Stimulated activated CD8-positive, alpha-beta memory T cell treated with anti-CD3 and anti-CD28 coated beads, Interleukin-7, amount 100 ng/mL, for 24 hours (primary cell): ENCODE results near the gene U2SURP.
A peak's percentile ranks its signal among the peaks of the same experiment; 100 is the strongest.
"Not testable (repeated sequence)": the region's sequence is repeated elsewhere in the genome, so short reads cannot be mapped to it uniquely, and the experiment has no call there.

Experiments
- DNase-seq: peaks from one replicate; pipeline ENCODE4 v3.0.0-alpha.2; 2020; ENCODE audit warnings: low read depth

U2SURP gene

DNA sequence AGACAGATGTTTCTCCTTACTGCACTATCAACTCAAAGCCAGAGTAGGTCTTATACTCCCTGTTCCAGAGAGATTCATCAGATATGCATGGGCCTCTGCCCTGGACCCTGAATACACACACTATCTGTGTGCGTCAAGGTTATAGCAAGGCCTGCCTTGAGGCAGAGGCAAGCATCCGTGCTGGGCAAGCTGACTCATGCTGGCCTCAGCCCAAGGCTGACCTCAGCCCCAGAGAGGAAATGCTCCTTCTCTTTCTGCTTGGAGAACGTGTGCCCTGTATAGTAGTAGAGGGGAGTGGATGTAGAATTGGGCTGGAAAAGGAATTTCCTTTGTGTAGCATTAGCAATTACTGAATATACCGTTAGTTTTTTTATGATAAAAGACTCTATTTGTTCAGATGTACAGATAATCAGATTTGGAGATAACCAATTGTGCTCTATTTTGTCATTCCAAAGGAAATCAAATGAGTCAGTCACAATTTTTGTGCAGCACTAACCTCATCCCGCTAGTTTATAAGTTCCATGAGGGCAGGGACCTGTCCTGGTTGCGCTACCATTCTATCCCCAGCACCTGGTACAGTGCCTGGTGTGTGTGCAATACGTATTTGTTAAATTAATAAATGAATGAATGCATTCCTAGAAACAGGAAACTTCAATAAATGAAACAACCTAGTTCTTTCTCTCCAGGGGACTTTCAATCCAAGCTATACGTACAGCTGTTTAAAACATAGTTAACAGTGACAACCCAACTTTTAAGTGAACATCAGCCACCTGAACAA is 24.6 kb upstream of the U2SURP start:
- no peak for DNase-seq

DNA sequence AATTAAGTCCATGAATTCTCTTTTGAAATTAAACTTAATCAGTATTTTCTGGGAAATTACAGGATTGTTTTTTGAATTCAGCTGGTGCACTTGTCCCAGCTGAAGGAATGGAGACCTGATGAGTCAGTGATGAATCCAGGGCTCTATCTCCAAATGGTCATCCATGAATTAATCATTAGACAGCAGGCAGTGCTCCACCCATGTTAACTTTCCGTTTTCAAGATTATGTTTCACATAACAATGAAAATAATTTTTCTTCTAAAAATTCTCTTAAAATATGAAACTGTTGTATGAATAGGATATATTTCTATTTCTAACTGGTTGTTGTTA is 24.0 kb upstream of the U2SURP start:
- no peak for DNase-seq

DNA sequence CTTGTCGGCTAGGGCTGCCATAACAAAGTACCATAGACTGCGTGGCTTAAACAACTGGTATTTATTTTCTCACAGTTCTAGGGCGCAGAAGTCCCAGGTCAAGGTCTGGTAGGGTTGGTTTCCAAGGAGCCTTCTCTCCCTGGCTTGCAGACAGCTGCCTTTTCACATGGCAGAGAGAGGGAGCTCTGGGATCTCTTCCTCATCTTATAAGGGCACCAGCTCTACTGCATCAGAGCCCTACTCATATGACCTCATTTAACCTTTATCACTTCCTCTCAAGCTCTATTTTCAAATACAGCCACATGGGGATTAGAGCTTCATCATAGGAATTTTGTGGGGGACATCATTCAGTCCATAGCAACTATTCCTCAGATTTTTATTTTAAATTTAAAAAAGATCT is 20.3 kb upstream of the U2SURP start:
- DNase-seq, result no peak

DNA sequence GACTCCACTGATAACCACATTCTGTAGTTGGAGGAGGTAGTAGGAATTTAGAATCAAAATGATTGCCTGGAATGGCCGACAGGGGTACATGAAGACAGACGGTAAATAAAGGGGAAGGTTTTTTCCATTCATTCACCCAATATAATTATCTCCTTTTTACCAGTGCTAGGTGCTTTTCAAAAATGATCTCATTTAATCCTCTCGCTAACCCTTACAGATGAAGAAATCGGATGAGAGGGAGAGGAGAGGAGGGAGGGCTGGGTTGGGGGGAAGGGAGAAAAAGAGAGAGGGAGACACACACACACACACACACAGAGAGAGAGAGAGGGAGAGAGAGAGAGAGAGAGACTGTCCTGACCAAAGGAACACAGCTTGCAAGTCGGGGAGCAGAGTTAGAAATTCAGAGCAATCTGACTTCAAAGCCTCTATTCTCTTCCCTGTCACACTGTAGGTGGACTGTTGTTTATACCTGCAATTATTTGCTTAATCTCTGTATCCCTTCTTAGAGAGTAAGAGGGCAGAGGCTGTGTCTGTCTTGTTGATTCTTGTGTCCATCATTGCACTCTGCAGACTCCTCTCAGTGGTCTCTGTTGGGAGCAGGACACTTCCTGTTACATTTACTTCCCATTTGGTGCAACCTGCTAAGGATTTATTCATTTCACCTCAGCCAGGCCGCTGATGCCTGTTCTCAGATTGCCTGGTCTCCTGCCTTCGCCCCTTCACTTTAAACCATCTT is 19.2 kb upstream of the U2SURP start:
- DNase-seq, result no peak

DNA sequence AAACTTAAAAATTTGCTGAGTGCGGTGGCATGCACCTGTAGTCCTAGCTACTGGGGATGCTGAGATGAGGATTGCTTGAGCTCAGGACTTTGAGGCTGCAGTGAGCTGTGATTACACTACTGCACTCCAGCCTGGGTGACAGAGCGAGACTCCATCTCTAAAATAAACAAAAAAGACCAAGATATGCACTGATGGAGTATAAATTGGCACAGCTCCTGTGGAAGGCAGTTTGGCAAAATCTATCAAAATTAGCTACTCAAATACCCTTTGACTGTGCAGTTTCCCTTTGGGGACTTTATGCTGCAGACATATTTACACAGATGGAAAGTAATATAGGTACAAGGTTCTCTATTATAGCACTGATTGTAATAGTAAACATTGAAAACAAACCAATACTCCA is 18.1 kb upstream of the U2SURP start:
- no peak for DNase-seq

DNA sequence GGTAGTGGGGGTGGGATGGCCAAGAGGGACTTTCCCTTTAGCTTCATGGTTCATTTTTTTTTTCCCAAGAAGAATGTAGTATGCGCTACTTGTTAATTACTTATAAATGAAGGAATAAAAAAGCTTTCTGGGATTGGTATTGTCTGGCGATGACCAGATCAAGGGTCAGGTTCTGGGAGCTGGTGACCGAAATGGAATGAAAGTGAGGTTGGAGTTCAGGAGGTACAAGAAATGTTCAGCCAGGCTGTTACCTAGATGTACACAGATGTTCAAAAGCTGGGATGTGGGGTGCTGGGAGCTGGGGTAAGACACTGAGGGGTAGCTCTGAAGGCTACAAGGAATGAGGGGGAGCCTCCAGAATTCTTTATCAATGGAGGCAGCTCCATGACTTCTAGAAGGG is 17.1 kb upstream of the U2SURP start:
- no peak for DNase-seq

DNA sequence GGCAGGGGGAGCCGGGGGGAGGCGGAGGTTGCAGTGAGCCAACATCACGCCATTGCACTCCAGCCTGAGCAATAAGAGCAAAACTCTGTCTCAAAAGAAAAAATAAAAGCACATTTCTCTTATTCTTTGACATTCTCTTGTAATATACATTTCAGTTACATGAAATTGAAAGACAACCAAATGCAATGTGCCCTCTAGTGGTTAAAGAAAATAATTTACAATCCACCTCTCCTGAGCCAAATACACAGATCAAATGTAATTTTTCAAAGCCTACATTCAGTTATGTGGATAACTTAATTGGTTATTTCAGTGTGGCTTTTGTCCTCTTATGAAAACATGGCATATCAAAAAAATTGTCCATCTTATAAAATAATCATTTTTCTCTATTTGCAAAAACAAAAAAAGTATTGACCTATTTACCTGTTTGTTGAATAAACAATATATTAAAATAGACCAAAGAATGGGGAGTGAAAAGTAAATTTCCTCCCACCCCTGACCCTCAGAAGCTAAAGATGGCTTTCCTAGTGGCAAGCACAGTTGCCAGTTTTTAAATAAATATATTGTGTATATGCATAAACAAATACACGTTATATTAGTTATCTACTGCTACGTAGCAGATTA is 14.2 kb upstream of the U2SURP start:
- DNase-seq, result no peak

DNA sequence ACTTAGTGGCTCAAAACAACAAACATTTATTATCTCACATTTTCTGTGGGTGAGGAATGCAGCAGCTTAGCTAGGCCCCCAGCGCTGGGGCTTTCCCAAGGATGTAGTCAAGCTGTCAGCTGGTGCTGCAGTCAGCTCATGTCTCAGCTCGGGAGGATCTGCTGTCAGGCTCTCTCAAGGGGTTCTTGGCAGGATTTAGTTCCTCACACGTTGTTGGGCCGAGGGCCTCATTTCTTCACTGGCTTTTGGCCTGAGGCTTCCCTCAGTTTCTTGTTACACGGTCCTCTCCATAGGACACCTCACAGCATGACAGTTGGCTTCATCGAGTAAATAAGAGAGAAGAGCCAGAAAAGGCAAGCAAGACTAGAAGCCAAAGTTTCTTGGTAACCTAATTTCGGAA is 13.7 kb upstream of the U2SURP start:
- no peak for DNase-seq

DNA sequence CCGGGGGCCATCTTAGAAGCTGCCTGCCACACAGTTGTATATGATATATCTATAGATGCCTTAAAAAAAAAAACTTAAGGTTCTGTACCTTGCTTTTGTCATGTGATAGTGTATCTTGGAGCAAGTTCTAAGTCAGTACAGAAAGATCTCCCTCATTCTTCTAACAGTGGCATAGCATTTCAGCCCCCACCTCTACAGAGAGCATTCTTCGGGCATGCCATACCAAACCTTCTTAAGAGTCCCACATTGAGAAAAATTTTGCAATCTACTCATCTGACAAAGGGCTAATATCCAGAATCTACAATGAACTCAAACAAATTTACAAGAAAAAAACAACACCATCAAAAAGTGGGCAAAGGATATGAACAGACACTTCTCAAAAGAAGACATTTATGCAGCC is 13.1 kb upstream of the U2SURP start:
- not testable (repeated sequence) for DNase-seq

DNA sequence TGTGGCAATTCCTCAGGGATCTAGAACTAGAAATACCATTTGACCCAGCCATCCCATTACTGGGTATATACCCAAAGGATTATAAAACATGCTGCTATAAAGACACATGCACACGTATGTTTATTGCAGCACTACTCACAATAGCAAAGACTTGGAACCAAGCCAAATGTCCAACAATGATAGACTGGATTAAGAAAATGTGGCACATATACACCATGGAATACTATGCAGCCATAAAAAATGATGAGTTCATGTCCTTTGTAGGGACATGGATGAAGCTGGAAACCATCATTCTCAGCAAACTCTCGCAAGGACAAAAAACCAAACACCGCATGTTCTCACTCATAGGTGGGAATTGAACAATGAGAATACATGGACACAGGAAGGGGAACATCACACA is 12.5 kb upstream of the U2SURP start:
- not testable (repeated sequence) for DNase-seq

DNA sequence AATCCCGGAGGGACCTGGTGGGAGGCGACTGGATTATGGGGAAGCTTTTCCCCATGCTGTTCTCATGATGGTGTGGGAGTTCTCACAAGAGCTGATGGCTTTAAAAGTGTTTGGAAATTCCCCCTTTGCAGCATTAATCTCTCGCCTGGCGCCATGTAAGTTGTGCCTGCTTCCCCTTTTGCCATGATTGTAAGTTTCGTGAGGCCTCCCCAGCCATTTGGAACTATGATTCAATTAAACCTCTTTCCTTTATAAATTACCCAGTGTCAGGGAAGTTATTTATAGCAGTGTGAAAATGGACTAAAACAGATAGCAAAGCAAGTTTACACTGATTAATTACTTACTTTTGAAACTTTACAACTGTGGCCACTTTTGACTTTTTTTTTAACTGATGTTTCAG is 10.6 kb upstream of the U2SURP start:
- DNase-seq, result no peak

DNA sequence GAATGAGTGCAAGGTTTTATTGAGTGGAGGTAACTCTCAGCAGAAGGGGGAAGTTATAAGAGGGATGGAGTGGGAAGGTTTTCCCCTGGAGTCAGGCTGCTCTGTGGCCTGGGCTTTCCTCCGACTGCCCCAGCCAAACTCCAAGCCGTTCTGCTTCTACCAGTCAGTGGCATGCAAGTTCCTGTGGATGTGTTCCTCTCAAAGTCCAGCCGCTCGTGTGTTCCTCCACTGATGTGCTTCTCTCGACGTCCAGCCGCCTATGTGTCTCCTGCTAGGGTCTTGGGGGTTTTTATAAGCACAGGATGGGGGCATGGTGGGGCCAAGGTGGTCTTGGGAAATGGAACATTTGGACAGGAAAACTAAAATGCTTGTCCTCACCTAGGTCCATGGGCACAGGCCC is 9.0 kb upstream of the U2SURP start:
- DNase-seq, result no peak

DNA sequence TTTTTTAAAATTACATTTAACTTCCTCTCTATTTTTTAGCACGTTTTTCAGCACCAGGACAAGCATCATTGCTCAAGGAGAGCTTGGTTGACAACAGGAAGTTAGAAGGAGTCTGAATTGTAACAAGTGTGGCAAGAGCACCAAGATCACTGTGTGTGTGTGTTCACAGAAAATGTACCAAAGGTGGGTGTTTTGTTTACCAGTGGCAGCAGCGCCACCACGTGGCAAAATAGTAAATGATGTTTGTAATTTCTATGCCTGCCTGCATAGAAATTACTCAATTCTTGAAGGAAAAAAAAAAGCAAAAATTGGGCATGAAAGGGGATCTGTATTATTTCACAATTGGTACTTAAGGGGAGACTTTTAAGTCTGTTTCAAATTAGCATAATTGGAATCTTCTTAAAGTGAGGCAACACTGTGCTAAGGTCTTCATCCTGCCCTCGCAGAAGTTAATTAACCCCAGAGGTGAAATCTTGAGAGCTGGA is 7.4 kb upstream of the U2SURP start:
- DNase-seq, result peak; percentile 20

DNA sequence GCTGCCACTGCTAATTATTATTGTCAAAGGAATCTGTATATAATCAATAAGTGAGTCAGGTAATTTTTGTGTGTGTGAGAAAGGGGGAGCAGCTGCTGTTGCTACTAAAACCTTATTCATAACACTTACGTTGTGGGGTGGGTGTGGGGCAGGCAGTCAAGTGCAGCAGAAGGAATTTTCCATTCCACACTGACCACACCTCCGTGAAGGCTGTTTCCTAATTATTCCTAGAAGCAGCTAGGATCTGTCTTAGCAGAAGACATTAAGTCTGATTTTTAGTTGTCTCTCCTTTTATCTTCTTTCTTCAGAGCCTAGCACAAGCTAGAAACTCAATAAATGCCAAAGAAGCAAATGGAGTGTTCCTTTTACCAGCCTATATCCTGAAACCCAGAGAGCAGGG is 4.0 kb upstream of the U2SURP start:
- DNase-seq, result no peak

DNA sequence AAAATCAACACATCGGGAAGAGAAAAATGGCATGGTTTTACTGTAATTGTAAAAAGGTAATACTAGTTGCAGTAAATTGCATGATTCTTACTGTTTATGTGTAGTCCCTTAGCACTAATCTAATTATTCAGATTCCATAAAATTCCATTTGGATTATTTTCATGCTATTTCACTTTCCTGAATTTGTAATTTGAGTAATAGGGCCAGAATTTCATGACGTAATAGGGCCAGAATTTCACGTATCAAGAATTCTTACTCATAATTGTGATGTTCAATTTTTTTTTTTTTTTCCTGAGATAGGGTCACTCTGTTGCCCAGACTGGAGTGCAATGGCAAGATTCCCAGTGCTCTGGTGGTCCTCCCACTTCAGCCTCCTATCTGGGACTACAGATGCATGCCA is 2.9 kb upstream of the U2SURP start:
- no peak for DNase-seq

DNA sequence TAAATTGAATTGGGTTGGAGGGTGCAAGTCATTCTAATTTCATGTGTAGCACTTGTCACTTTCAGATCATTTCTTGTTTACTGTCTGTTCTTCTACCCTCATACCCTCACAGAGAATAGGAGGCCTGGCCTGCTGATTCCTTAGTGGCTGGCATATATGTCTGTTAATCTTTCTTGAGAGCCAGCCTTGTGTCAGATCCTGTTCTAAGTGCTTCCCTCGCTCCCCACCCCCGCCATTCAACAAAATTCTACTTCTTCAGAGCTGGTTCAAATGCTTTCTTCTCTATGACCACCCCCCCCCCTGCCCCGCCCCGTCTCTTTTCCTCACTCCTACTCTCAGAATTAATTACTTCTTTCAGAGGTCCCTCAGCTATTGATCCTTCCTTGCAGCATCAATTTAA is 1.5 kb upstream of the U2SURP start:
- no peak for DNase-seq

DNA sequence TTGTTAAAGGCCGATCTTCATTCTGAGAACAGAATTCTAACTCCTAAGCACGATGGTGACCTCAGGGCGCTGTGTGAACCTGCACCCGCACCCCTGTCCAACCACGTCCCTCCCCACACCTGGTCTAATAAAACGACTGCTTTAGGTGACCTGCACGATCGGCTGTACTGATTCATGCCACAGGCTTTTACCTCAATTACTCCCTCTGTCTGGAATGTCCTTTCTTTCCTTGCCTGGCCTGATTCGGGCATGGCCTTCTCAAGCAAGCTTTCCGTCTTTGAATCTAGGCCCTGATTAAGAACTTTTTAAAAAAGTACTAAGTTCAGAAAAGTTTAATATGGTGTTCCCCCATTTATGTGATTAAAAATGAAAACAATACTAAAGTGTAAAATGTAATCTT is 842 bp upstream of the U2SURP start:
- DNase-seq, result no peak

DNA sequence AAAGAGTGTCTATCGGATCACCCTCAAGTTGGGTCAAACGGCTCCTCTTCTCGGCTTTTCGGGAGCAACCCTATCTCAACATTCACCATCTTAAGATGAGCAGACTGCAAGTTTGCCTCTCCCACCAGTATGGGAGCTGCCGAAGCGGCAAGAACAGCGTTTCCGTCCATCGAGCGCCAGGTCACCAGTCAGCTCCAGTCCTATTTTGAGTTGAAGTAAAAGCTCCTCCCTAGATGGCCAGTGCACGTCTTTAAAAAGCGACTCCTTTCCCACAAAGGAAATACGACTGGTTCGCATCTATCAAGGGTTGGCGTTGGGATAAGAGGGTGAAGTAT is 369 bp upstream of the U2SURP start:
- no peak for DNase-seq

DNA sequence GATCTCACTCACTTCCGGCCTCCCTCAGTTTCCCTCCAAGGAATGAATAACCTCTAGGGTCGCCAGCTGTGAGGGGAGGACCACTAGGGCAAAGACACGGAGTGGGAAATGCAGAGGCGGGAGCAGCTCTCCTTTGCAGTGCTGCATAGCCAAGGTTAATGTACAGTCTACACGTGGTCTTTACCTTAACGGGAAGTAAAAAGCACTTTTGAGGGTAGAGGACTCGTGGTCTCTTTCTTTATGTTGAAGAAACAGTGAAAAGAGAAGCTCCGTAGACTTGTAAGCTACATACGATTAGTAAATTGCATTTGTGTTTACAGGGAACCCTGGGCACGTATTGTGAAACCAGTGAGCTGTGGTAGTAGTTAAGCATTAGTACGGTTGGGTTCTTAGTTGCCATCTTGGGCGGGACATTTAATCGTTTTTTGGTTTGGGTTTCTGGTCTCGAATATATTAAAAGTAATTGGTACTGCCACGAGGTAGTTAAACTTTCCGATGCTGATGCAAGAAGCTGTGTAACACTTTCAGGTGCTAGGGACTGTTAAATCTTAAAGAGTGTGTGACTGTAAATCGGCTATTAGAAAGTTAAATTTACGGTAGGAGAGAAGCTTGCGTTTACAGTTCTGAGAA is 828 bp downstream of the U2SURP start:
- DNase-seq, result no peak

DNA sequence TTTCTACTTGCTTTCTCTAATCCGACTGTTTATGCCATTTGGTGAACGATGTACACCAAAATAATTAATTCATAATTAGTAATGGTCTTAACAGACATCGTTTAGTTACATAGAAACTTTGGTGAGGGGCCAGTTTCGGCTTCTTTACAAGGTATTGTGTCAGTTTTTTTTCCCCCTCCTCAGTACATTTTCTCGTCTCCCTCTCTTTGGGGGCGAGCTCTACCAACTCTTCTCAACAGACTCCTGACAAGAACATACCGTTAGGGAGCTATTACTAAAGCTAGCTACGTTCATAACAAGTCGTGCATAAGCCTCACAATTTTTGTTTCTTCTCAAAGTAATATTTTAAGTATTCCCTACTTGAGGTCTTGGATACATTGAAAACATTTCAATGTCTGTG is 1.4 kb downstream of the U2SURP start:
- DNase-seq, result no peak

DNA sequence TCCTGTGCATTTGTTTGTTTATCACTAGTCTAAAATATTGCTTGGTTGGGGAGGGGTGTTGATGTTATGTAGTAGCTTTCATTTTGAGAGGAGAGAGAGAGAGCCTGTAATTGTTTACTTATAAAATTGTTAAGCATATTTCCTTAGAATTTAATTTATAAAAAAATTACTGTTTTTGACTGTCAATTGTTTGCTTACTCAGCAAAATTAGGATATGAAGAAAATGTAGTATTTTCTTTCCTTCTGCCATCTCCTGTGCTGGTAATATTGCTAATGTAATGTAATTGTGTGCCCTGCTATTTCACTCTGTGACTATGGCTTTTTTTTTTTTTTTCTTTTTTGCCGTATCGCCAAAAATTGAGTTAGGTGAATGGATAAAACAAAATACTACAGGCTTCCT is 3.5 kb downstream of the U2SURP start:
- DNase-seq, result no peak

DNA sequence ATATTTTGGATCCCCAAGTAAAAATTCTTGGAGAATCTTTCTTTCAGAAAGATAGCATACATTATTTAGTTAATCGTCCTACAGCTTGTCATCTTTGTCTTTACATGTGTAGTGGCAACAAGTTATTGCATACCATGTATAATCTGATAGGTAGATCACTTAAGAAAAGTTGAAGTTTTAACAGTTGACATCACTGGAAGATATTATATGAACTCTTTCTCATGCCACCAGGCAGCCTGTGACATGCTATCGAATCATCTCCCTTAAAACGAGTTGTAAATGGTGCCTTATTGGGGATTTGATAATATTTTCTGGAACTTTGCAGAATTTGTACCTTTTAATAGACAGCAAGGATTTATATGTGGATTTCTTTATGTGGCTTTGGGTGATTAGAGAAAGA is 8.7 kb downstream of the U2SURP start:
- DNase-seq, result no peak

DNA sequence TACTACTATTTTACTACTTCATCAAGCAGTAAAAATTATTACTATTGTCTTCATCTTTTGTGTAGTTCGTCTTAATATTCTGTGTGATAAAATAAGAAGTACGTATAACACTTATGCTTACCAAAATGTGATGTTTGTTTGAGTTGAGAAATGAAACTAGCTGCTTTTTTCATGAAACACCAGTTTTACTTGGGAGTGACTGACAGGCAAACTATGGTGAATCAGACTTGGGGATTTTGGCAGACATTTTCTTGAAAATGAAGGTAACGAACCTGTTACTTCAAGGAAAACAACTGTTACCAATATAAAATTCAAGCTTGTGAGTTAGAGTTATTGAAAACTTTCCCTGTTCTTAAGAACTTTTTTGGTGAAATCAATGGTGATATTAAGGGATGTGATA is 10.3 kb downstream of the U2SURP start:
- no peak for DNase-seq
